Suppressor macrophage treated with lipopolysaccharide for 1 hour (primary cell): ENCODE data around the gene MYH13.

Experiments used
- DNase-seq, 3 donors: peaks; one replicate each; pipeline ENCODE4 v3.0.0-alpha.2; 2020 to 2022

The MYH13 gene

DNA sequence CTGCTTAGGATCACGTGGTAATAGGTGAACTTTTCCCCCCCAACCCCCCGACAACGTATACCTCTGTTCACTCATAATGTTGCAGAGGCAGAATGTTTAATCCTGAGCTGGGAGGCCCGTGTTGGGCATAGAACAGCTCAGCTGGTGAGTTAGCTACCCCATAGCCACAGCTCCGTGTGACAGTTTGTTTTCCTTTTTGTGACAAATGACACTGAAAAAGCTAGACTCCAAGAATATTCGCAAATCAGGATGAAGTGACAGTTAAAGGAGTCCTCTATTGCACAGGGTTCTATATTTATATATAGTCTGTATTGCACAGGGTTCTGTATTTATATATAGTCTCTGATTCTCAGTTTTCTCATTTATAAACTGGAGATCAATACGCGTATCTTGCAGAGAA, 33.8 kb downstream of the MYH13 start:
- DNase-seq, result no peak

- no peak for DNase-seq
Measured at GRCh38 chr17:10337976-10338375, 34.8 kb downstream of the MYH13 start.

DNA sequence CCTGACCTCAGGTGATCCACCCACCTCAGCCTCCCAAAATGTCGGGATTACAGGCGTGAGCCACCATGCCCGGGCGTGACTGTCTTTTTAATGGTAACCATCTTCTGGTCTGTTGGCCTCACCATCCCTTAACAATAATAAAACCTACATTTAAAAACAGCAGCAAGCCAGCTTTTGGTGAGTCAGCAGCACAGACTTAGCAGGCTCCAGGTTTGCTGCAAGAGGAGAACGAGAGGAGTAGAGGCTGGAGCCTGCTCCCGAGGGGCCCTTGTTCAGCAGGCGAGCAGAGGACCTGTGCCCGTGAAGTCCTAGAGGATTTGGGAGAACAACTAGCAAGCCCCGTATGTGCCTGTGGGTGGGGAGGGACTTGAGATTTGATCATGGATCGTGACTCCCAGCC, 35.7 kb downstream of the MYH13 start:
- DNase-seq, result no peak

DNA sequence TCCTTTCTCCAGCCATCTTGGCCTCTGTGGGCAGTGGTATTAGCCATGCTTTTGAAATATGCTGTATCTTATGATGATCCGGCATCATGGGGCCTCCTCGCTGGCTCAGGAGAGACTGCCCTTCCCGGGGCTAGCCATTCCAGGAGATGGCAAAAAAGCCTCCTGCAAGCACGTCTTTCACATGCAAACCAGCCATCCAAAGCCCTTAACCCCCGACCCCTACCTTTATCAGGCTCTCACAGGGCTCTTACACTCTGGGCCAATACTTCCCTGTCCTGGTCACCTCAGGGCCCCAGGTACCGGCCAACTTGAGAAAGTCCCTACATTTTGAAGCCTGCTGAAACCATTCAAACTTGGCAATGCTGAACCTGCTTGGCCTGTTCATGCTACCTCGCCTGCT, 36.4 kb downstream of the MYH13 start:
- DNase-seq, result no peak

GRCh38 chr17:10332515-10332914, 40.3 kb downstream of the MYH13 start:
- DNase-seq, result no peak

DNA sequence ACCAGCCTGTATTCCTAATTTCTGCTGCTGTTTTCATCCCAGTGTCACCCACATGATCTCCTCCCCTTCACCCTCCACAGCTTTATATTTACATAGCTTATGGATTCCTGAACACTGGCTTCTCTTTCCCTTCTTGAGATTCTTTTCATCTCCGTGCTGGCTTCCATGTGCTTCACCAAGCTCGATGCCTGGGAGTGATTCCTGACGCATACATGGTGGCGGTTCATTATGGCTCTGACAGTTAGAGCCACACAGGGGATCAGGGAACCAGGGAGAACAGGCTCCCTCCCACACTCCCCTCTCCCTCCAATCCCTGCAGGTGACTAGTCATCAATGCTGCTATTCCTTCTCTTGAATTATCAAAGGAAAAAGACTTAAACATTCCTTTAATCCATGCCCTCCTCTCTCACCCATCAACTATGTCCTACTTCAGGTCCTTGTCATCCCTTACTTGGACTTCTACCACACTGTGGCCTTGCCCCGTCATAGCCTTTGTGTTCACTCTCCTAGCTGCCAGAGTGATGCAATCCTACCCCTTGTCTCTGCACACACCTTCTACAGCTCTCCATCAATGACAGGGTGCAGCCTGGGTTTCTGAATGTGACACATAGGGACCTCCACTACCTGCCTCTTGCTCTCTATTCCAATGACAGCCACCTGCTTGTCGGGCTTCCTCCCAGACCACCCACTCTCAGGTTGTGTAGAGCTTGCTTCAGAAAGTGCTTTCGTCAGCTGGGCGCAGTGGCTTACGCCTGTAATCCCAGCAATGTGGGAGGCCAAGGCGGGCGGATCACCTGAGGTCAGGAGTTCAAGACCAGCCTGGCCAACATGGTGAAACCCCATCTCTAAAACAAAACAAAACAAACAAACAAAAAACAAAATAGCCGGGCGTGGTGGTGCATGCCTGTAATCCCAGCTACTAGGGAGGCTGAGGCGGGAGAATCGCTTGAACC, 43.6 kb downstream of the MYH13 start:
- no peak for DNase-seq

DNA sequence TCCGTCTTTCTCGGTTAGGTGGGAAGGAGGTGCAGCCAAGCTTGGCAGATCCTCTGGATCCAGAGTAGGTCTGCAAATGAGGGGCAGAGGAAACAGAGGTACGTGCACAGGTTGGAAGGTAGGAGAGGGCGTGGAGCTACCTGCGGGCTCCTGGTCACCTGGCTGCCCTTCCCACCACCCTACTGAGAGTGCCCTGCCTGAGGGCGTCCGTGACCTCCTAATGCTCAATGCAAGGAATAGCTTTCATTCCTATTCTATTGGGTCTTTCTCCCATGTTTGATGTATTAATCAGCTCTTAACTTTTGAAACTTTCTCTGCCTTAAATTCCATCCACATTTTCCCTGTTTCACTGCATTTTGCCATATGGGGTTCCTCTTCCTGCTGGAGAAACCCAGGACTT, 44.6 kb downstream of the MYH13 start:
- DNase-seq, result no peak

- DNase-seq, result peak; percentile 86 to 91 (median 88)
Measured at GRCh38 chr17:10327640-10328039, 45.2 kb downstream of the MYH13 start.

DNA sequence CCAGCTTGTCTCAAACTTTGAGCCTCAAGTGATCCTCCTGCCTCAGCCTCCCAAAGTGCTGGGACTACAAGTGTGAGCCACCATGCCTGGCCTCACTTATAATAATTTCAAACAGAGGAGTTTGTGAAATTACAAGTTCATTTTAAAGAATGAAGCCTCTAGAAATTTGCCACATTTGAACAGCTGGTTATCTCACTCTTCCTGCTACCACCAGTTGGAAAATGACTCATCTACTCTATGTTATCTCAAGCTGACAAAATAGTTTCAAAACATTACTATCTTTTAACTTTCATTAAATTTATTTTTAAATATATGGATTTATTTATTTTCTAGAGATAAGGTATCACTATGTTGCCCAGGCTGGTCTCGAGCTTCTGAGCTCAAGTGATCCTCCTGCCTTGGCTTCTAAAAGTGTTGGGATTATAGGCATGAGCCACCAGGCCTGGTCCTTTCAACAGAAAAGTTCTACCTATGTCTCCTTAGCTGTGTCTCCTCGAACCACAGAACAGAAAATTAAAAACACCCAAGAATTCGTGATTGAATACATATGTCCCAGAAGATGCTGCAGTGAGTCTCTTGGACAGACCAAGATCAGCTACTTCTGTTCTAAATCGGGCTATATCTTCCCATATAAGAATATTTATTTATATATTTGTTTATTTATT, 47.6 kb downstream of the MYH13 start:
- no peak for DNase-seq

DNA sequence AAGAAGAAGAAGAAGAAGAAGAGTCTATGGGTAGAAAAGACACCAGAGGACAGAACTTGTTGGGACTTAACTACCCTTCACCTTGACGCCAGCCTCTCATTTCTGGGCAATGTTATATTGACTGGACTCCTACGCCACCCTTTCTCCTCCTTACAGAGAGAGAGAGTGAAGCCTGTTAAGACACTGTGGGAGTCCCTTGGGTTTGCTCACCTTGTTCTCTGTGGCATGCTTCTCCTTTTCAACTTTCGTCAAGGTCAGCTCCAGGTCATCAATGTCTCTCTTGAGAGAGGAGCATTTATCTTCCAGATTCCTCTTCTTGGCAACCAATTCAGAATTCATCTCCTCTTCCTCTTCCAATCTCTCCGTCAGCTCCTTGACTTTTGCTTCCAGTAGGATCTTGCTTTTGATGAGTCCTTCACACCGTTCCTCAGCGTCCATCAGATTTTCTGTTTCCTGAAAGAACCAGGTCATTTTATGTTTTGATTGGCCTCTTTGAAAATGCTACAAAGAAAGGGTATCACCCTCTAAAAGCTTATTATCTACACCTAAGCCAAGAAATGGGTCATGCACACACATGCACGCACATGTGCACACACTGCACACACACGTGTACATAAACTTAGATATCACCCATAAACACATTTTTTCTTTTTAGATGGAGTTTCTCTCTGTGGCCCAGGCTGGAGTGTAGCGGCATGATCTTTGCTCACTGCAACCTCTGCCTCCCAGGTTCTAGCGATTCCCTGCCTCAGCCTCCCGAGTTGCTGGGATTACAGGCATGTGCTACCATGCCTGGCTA, 48.8 kb downstream of the MYH13 start:
- DNase-seq, result no peak

- DNase-seq, result peak; percentile 22 to 44 (median 38)
Measured at GRCh38 chr17:10318535-10318934, 54.3 kb downstream of the MYH13 start.

DNA sequence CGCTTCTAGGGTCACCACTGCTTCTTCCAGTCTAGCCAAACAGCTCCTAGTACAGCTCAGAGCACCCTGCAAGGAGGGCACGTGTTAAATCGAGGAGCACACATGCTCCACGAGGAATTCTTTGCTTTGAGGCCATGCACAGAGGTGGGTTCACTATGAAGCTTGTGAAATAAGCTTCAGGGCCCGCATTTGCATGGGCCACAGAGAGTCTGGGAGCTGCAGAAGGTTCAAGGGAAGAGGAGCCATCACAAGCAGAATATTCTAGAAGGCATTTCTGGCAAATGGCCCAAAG, 55.3 kb downstream of the MYH13 start:
- DNase-seq, result no peak

GRCh38 chr17:10316801-10317542, 55.8 kb downstream of the MYH13 start:
- peak; percentile 50 to 92 (median 83) for DNase-seq

- peak in 1 of 3 donors; percentile 7 for DNase-seq
Measured at GRCh38 chr17:10314329-10314728, 58.5 kb downstream of the MYH13 start.

- no peak for DNase-seq
Measured at GRCh38 chr17:10313037-10313672, 59.7 kb downstream of the MYH13 start.

DNA sequence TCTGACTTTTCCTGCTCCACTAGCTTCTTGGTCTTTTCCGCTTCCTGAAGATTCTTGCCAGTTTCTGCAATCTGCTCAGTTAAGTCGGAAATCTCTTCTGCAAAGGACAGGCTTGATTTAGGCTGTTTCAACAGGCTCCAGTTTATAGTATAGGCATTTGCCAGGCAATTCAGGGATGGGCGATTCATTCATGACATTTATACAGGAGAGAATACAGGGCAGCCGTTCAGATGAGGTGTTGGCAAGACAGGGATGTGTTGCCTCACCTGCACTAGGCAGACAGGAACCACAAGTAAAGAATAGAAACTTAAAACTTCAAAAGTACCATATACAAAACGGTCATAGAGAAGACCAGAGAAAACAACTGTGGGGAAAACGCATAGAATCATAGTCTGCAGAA, 61.7 kb downstream of the MYH13 start:
- DNase-seq, result no peak

DNA sequence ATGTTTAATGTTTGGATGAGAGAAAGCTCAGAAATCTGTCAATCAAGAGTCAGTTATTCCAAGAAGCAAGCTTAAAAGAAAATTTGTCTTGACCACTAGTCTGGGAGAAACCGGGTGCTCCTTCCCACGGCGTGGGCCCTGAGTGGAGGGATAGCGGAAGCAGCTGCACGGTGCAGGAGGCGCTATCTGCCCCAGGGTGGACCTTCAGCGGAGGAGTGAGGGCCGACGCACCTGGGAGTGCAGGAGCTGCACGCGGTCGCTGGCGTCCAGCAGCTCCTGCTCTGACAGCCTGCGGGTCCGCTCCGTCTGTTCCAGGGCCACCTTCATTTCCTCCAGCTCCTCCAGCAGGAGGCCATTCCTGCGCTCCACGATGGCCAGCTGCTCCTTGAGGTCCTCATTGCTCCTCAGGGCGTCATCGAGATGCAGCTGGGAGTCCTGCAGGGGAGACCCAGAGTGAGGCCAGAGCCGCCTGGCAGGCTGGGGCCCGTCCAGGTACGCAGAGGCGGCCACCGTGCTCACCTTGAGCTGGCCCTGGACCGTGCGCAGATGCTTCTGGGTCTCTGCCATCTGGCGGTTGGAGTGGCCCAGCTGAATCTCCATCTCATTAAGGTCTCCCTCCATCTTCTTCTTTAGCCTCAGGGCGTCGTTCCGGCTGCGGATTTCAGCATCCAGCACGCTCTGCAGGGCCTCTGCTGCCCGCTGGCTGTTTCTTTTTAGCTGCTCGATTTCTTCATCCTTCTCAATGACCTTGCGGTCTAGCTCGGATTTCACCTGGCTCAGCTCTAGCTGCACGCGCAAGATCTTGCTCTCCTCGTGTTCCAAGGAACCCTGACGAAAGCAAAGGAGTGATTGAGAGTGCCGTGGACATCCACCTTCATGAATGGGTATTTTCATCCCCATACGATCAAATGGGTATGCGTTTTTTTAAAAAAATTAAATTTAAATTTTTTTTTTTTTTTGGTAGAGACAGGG, 63.5 kb downstream of the MYH13 start:
- DNase-seq, result no peak

GRCh38 chr17:10306585-10306984, 66.2 kb downstream of the MYH13 start:
- DNase-seq, result no peak

GRCh38 chr17:10305398-10305797, 67.4 kb downstream of the MYH13 start:
- no peak for DNase-seq

- no peak for DNase-seq
Measured at GRCh38 chr17:10304758-10305300, 68.0 kb downstream of the MYH13 start.

GRCh38 chr17:10297691-10298090, 75.1 kb downstream of the MYH13 start:
- DNase-seq, result no peak
